AG09309 (cell line): ENCODE data around the gene COX7A1.

Source experiments
- DNase-seq: peaks from one replicate; pipeline ENCODE4 v3.0.0-alpha.2; 2010; ENCODE audit warnings: low read depth
- H3K4me3 ChIP-seq: 2 replicates; pipeline ENCODE4 v1.5.1; 2011; ENCODE audit warnings: mild to moderate bottlenecking, low read depth, low read length, moderate library complexity; ENCODE audit not compliant: control insufficient read depth
- TF ChIP-seq, protein P1 (sequence below): IDR thresholded peaks from 2 replicates; pipeline ENCODE4 v1.5.1; 2011; ENCODE audit warnings: mild to moderate bottlenecking, low read depth, low read length, inconsistent platforms; ENCODE audit not compliant: insufficient read depth, control insufficient read depth; ENCODE audit errors: missing control alignments

COX7A1 gene

DNA sequence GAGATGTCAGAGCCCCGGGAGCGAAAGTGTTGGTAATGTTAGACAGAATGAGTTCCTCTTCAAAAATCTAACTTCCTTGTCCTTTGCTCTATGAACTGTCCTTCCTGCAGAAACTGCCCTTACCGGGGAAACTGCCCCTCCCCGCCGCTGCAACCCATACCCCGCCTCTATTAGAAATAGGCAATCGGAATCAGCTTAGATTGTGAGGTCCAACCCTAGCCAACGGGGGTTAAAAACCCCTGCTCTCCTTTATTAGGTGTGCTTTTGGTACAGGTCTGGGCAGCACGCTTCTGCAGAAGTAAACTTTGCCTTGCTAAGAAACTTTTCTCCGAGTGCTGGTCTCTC lies 23.9 kb downstream of the COX7A1 start:
- TF ChIP-seq, protein P1, sequence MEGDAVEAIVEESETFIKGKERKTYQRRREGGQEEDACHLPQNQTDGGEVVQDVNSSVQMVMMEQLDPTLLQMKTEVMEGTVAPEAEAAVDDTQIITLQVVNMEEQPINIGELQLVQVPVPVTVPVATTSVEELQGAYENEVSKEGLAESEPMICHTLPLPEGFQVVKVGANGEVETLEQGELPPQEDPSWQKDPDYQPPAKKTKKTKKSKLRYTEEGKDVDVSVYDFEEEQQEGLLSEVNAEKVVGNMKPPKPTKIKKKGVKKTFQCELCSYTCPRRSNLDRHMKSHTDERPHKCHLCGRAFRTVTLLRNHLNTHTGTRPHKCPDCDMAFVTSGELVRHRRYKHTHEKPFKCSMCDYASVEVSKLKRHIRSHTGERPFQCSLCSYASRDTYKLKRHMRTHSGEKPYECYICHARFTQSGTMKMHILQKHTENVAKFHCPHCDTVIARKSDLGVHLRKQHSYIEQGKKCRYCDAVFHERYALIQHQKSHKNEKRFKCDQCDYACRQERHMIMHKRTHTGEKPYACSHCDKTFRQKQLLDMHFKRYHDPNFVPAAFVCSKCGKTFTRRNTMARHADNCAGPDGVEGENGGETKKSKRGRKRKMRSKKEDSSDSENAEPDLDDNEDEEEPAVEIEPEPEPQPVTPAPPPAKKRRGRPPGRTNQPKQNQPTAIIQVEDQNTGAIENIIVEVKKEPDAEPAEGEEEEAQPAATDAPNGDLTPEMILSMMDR, result no peak
- H3K4me3 ChIP-seq, result peak overlapping the region; percentile 54
- DNase-seq, result no peak

DNA sequence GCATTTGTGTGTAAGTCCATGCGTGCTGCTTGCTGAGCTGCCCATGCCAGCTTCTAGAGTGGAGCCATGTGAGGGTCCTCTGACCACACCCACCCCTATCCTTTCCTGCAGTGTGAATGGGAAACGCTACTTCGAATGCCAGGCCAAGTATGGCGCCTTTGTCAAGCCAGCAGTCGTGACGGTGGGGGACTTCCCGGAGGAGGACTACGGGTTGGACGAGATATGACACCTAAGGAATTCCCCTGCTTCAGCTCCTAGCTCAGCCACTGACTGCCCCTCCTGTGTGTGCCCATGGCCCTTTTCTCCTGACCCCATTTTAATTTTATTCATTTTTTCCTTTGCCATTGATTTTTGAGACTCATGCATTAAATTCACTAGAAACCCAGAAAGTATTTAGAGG lies 26.7 kb downstream of the COX7A1 start:
- TF ChIP-seq, protein P1, result no peak
- DNase-seq, result no peak
- no peak overlapping the region for H3K4me3 ChIP-seq

DNA sequence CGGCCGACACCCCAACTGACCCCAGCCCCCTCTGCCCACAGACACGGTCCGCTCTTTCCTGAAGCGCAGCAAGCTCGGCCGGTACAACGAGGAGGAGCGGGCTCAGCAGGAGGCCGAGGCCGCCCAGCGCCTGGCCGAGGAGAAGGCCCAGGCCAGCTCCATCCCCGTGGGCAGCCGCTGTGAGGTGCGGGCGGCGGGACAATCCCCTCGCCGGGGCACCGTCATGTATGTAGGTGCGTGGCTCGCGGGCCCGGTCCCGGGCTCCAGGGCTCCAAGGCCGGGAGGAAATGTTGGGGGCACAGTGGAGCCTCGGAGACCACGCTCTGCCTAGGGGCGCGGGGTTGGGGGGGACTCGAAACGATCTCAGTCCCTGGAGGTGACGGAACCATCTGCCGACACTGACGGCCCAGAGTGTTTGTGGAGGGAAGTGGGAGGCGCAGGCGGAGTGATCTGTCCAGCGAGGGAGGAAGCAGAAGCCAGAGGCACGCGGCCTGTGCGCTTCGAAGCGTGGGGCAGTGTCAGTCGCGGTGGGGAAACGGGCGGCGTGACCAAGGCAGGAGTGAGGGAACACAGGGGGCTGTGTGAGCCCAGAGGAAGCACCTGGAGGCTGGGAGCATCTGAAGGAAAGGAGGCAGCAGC lies 30.6 kb downstream of the COX7A1 start:
- TF ChIP-seq, protein P1, result no peak
- DNase-seq, result no peak
- H3K4me3 ChIP-seq, result no peak overlapping the region

DNA sequence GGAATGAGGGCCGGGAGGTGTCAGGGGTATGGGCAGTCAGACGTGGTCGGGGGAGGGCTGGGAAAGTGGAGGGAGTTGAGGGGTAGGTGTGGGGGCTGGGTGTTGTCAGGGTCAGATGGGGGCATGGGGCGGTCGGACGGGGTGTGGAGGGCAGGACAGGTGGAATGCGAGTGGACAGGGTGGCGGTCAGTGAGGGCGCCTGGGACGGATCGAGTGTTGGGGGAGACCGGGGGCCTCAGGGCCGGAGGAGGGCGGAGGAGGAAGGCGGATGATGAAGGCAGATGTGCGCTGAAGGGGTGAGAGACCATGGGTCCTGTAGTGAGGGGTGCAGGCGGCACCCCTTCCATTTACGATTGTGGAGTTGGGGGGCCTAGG lies 31.3 kb downstream of the COX7A1 start:
- TF ChIP-seq, protein P1, result no peak
- H3K4me3 ChIP-seq, result no peak overlapping the region
- DNase-seq, result no peak

DNA sequence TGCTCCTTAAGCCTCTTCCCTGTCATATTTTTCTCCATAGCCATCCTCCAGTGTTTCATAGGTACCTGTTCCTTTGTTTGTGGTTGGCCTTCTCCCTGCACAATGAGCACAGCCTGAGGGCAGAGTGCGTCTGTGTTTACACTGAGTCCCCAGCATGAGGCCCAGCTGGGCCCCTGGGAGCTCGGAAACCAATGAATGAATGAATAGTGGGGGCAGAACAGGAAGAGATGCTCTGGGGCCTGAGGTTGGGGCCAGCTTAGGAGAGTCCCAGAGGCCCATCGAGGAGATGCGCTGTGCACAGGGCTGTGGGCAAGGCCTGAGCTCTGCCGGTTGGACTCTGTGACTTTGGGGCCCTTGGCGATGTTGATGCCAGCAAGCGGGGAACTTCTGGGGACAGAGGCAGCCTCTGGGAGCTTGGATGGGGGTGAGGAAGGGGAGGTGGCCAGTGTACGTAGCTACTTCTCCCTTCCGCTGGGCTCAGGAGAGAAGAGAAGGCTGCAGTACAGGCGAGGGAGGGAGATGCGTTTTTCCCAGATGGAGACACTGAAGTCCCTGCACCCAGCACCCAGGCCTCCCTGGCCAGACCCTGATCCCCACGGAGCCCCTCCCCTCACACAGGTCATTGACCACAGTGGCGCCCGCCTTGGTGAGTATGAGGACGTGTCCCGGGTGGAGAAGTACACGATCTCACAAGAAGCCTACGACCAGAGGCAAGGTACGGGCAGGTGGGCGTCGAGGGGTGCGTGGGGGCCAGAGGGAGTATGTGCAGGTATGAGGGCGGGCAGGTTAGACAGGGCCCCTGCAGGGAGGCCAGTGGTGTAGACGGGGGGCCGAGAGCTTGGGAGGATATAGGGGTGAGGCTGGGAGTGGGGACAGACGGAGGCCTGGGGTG lies 31.9 kb downstream of the COX7A1 start:
- H3K4me3 ChIP-seq, result no peak overlapping the region
- TF ChIP-seq, protein P1, result no peak
- DNase-seq, result no peak

DNA sequence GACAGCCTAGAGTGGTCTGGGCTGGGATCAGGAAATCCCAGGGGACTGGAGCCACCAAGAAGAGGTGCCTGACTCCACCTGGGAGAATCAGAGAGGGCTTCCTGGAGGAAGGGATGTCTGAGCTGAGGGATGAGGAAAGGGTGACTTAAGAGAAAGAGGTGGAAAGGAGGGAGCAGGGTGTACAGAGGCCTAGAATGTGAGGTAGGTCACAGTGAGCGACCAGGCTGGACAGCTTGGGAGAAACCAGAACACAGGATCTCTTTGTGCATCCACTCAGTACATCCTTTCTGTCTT lies 36.0 kb downstream of the COX7A1 start:
- peak overlapping the region; percentile 77 for H3K4me3 ChIP-seq
- DNase-seq, result no peak
- TF ChIP-seq, protein P1, result no peak
